Heart right ventricle (tissue), 16 donors: ENCODE results near the gene ACSF3. TPM values are rescaled to one million over a fixed set of nuclear protein-coding genes. Genes with fewer than 3 reads are reported as not detected.

Experiments
- ATAC-seq, 8 donors: fragments of 200-7000 bp; cut with Tn5 transposase; one replicate each; pipeline ENCODE4 v1.9.1; 2020; ENCODE audit warnings: mild to moderate bottlenecking in 8 of 8, moderate library complexity in 8 of 8, moderate number of reproducible peaks in 1 of 8
- DNase-seq, 2 donors: peaks; one replicate each; pipeline ENCODE4 v3.0.0-alpha.2; 2020
- H3K27ac ChIP-seq, 10 donors: fragments of 200-600 bp; sonication (generic) in 2 of 10; one replicate each; pipeline versions ENCODE4 v1.5.0 to v1.8.0; 2020 to 2022; ENCODE audit warnings: mild to moderate bottlenecking in 3 of 10
- H3K27me3 ChIP-seq, 7 donors: fragments of 200-600 bp; one replicate each; pipeline ENCODE4 v1.8.0; 2021 to 2022; ENCODE audit warnings: mild to moderate bottlenecking in 2 of 7
- H3K36me3 ChIP-seq, 9 donors: fragments of 200-600 bp; sonication (generic) in 1 of 9; one replicate each; pipeline versions ENCODE4 v1.5.0 to v1.8.0; 2020 to 2022; ENCODE audit warnings: mild to moderate bottlenecking in 2 of 9
- H3K4me1 ChIP-seq, 9 donors: fragments of 200-600 bp; sonication (generic) in 1 of 9; one replicate each; pipeline versions ENCODE4 v1.5.0 to v1.8.0; 2020 to 2022; ENCODE audit warnings: mild to moderate bottlenecking in 4 of 9
- H3K4me3 ChIP-seq, 10 donors: fragments of 200-600 bp; sonication (generic) in 2 of 10; one replicate each; pipeline versions ENCODE4 v1.5.0 to v1.8.0; 2020 to 2022; ENCODE audit warnings: mild to moderate bottlenecking in 7 of 10, moderate library complexity in 2 of 10
- H3K9me3 ChIP-seq, 11 donors: fragments of 200-600 bp in 10 of 11; sonication (generic) in 2 of 11; one replicate each; pipeline versions ENCODE4 v1.5.0 to v1.8.0; 2013 to 2022; ENCODE audit warnings: mild to moderate bottlenecking in 2 of 11, control low read depth in 1 of 11, moderate library complexity in 1 of 11
- WGBS, 2 donors: extraction: QIAGEN DNeasy Blood & Tissue Kit; methylation state at CpG; one replicate each; pipeline ENCODE4 v1.1.7; 2013; ENCODE audit warnings: inconsistent platforms in 1 of 2; 5-methylcytosine and 5-hydroxymethylcytosine counted together
- intact Hi-C, 10 donors: fragments of 100-400 bp; cut with DNase I; formaldehyde crosslinking; loops; one replicate each; pipeline versions ENCODE4 v1.11.1 to v1.14.2; 2022
- polyA plus RNA-seq, 2 donors: library from polyadenylated mRNA; stranded (reverse); fragments of 200-250 nt; gene quantifications; one replicate each; pipeline ENCODE4 v1.2.3, GENCODE V29; 2013
- total RNA-seq, 10 donors: library from RNA; stranded (reverse); fragmentation: NEBNext Ultra II Directional in 3 of 10; extraction: Animal tissue kit (Norgen Biotek cat#: 25700) in 3 of 10; gene quantifications; one replicate each; pipeline versions ENCODE4 v1.2.1 to v1.2.4, GENCODE V29; 2021 to 2023
- TF ChIP-seq, protein P1 (sequence below), 9 donors: fragments of 200-600 bp; sonication (generic) in 2 of 9; IDR thresholded peaks; one replicate each; pipeline versions ENCODE4 v1.5.0 to v1.8.0; 2021 to 2022; ENCODE audit warnings: antibody characterized with exemption in 9 of 9, mild to moderate bottlenecking in 5 of 9, moderate library complexity in 1 of 9
- donor health status: Arrhythmogenic right ventricular cardiomyopathy.
- donor health status: ischemic (EF 13 %, LVEDD 7.1; RV severe dilation, severe dysfunction).
- donor health status: healthy with polysubstance abuse.
- donor health status: DM: no; HTN: yes; CAD: no.
- donor health status: DM: no; HTN: no; CAD: no.
- donor health status: ischemic (EF 25% LVEDD 6.9; RV normal size, moderate dysfunction).
- donor health status: ischemic (EF 25% LVEDD 5.7; RV mildly dilated, moderate dysfunction).
- donor health status: healthy.
- donor health status: DM: yes; HTN: yes; CAD: no.
- donor health status: Ischemic cardiomyopathy.
- donor health status: ischemic (EF 35%, LVEDD 5.7; RV mildly dilated, moderate dysfunction).
- donor health status: nonischemic (EF 11% LVEDD 7.7; RV severe dilation, severe dysfunction).
- donor health status: DM: yes; HTN: yes; CAD: no.
- donor health status: PGD.
- donor health status: ischemic (EF 29% LVEDD 5.4; RV normal size, mild dysfunction).
- donor health status: nonischemic (EF 23%, LVEDD 6.1; RV moderate dilation, normal function).

Gene ACSF3
- total and polyA plus RNA-seq, 12 donors, result 11.0 to 36.9 (median 17.8) TPM

DNA sequence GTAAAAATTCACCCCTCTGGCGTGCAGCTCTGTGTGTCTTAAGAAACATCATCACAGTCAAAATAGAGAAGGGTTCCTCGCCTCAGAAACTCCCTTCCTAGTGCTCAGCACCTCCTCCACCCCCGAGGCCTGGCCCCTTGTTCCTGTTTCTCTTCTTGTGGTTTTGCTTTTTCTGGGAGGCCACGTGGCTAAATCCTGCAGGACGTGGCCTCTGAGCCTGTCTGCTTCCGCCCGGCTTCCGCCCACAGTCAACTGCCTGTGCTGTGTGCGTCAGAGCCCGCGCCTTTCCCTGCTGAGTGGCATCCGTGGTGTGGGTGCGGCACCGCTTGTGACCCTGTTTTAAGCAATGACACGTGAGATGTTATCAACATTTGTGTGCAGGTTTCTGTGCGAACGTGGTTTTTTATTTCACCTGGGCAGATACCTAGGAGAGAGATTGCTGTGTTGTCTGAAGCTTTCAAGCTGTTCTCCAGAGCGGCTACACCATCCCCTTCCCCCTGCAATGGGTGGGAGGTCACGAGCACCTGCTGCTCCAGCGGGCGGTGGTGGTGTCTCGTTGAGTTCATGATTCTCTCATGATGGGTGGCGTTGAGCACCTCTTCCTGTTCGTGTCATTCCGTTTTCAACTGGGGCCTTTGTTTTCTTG, 21.7 kb downstream of the ACSF3 start:
- ATAC-seq, result peak; percentile 54 to 90 (median 78)
- Histone ChIP-seq H3K4me3 (peak overlapping the region in 1 of 10 donors; percentile 43), H3K9me3 (no peaks in the 10 kb centered on the region), H3K36me3 (peaks cover 0 to 93% (median 38%) of the 10 kb centered on the region in 9 donors), H3K27ac (peak overlapping the region in 2 of 10 donors; percentile 15 to 91), H3K27me3 (no peaks in the 10 kb centered on the region), H3K4me1 (peaks cover 0 to 37% (median 0%) of the 10 kb centered on the region in 9 donors)
- WGBS, 2 donors, result 77 to 82% methylated on average over 25 of the region's 25 CpGs
- intact Hi-C loops, result no loop called here
- TF ChIP-seq, protein P1, sequence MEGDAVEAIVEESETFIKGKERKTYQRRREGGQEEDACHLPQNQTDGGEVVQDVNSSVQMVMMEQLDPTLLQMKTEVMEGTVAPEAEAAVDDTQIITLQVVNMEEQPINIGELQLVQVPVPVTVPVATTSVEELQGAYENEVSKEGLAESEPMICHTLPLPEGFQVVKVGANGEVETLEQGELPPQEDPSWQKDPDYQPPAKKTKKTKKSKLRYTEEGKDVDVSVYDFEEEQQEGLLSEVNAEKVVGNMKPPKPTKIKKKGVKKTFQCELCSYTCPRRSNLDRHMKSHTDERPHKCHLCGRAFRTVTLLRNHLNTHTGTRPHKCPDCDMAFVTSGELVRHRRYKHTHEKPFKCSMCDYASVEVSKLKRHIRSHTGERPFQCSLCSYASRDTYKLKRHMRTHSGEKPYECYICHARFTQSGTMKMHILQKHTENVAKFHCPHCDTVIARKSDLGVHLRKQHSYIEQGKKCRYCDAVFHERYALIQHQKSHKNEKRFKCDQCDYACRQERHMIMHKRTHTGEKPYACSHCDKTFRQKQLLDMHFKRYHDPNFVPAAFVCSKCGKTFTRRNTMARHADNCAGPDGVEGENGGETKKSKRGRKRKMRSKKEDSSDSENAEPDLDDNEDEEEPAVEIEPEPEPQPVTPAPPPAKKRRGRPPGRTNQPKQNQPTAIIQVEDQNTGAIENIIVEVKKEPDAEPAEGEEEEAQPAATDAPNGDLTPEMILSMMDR (IDR thresholded peaks at IDR 0.05), result no peak
- DNase-seq, result peak; percentile 74 to 75

DNA sequence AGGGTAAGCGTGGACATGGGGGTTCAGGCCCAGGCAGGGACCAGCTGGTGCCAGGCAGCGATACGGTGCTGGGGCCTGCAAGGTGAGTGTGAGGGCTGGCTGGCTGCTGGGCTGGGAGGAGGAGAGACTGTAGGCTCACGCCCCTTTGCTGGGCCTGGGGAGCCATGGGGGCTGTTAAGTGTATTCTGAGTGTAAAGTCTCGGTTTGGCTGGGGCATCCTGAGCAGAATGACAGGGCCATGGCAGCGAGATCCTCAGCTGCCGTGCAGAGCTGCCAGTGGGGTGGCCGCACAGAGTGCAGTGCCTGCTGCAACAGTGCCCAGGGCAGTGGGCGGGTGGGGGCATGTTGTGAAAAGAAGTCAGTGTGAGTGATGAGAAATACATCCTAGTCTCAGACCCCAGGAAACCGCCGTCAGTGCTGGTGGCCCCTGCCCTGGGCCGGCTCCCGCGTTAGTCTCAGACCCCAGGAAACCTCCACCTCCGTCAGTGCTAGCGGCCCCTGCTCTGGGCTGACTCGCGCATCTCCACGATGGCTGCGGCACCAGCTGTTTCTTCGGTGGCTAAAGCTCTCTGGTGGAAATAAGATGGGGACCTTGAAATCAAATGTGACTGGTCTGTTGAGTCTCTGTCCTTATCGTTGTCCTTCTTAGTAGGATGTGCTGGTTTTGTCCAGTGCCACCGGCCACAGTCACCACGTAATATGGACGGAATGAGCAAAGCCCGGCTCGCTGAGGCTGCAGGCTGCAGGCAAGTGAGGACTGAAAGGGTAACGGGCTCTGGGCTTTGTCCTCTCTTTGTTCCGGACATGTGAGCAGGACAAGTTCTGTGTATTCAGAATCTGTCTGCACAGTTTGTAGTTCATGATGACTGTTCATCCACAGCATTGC, 22.9 kb downstream of the ACSF3 start:
- 91 to 92% methylated on average over 29 of the region's 29 CpGs for WGBS, 2 donors
- Histone ChIP-seq H3K36me3 (peaks cover 0 to 93% (median 42%) of the 10 kb centered on the region in 9 donors), H3K4me1 (peaks cover 0 to 37% (median 0%) of the 10 kb centered on the region in 9 donors), H3K9me3 (no peaks in the 10 kb centered on the region), H3K4me3 (no peak overlapping the region), H3K27ac (peak overlapping the region in 1 of 10 donors; percentile 91), H3K27me3 (no peaks in the 10 kb centered on the region)
- TF ChIP-seq, protein P1 (IDR thresholded peaks at IDR 0.05), result no peak
- DNase-seq (no peak), ATAC-seq (no peak)
- intact Hi-C loops, result no loop called here

DNA sequence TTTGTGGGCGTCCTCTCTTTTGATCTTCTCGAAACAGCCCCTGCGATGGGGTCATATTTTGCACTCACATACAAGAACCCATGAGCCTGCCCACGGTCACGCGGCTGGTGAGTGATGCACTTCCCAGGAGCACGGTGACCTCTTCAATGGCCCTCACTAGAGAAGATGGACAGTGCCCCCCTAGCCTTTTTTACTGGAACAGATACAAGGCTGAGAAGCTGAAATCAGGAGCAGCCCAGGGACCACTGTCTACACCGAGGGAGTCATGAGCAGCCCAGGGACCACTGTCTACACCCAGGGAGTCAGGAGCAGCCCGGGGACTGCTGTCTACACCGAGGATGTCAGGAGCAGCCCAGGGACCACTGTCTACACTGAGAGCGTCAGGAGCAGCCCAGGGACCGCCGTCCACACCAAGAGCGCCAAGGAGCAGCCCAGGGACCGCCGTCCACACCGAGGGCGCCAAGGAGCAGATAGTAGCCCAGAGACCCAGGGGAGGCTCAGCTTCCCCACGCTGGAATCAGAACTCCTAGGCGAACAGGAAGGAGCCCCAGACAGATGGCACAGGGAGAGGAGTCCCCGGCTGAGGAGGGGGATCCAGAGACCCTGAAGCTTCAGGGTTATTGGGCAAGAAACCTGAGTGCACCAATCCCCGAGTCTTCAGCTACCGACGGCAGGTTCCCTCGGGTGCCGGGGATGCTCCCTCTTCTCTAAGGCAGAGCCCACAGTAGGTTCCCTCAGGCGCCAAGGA, 23.7 kb downstream of the ACSF3 start:
- no peak overlapping the region for H3K27ac ChIP-seq
- no peak for DNase-seq
- intact Hi-C loops, result no loop called here

More for the DNA sequence above, 23.7 kb downstream of the ACSF3 start:
- no peak for ATAC-seq
- no peaks in the 10 kb centered on the region for H3K27me3 ChIP-seq
- peaks cover 0 to 37% (median 0%) of the 10 kb centered on the region in 9 donors for H3K4me1 ChIP-seq
- WGBS, 2 donors, result 94 to 95% methylated on average over 27 of the region's 27 CpGs
- H3K4me3 ChIP-seq, result no peak overlapping the region
- peaks cover 0 to 91% (median 36%) of the 10 kb centered on the region in 9 donors for H3K36me3 ChIP-seq
- TF ChIP-seq, protein P1 (IDR thresholded peaks at IDR 0.05), result no peak
- no peaks in the 10 kb centered on the region for H3K9me3 ChIP-seq
